Glutamatergic neuron (in vitro differentiated cells): Measurements from ENCODE around the gene RNPEPL1. TPM values are rescaled to one million over a fixed set of nuclear protein-coding genes. Genes with fewer than 3 reads are reported as not detected.

Experiments
- DNase-seq: peaks from one replicate; pipeline ENCODE4 v3.0.0; 2022
- H3K27ac Mint-ChIP-seq: one replicate; pipeline ENCODE4 v1.8.0; 2020; ENCODE audit warnings: mild to moderate bottlenecking, mixed read lengths, inconsistent platforms; ENCODE audit not compliant: unreplicated experiment
- H3K27me3 Mint-ChIP-seq: one replicate; pipeline ENCODE4 v1.8.0; 2020; ENCODE audit warnings: mild to moderate bottlenecking, moderate library complexity, mixed read lengths, inconsistent platforms; ENCODE audit not compliant: unreplicated experiment
- H3K36me3 Mint-ChIP-seq: one replicate; pipeline ENCODE4 v1.8.0; 2020; ENCODE audit warnings: mild to moderate bottlenecking, mixed read lengths, inconsistent platforms; ENCODE audit not compliant: unreplicated experiment
- H3K4me1 Mint-ChIP-seq: one replicate; pipeline ENCODE4 v1.8.0; 2020; ENCODE audit warnings: mild to moderate bottlenecking, low read depth, mixed read lengths, inconsistent platforms; ENCODE audit not compliant: unreplicated experiment
- H3K4me3 Mint-ChIP-seq: one replicate; pipeline ENCODE4 v1.8.0; 2020; ENCODE audit warnings: mild to moderate bottlenecking, mixed read lengths, inconsistent platforms; ENCODE audit not compliant: unreplicated experiment
- H3K9me3 Mint-ChIP-seq: one replicate; pipeline ENCODE4 v1.8.0; 2020; ENCODE audit warnings: mild to moderate bottlenecking, moderate library complexity, mixed read lengths, inconsistent platforms; ENCODE audit not compliant: unreplicated experiment
- total RNA-seq: library from RNA; stranded (reverse); fragmentation: NEBNext Ultra II Directional; extraction: Animal tissue kit (Norgen Biotek cat#: 25700); gene quantifications from one replicate; pipeline ENCODE4 v1.2.1, GENCODE V29; 2021; ENCODE audit not compliant: unreplicated experiment
- TF ChIP-seq, protein P1 (sequence below): fragments of 200-600 bp; sonication (generic); IDR thresholded peaks from one replicate; pipeline ENCODE4 v1.5.0; 2021; ENCODE audit not compliant: partially characterized antibody, unreplicated experiment

The RNPEPL1 gene
- total RNA-seq, 1 donor from 2014 or later: 20.9 TPM

- Mint-ChIP-seq H3K4me3 (peak overlapping the region; percentile 76), H3K4me1 (peaks cover 7% of the 10 kb centered on the region), H3K36me3 (peaks cover 4% of the 10 kb centered on the region), H3K27ac (no peak overlapping the region), H3K9me3 (peaks cover 10% of the 10 kb centered on the region), H3K27me3 (peaks cover 7% of the 10 kb centered on the region)
- TF ChIP-seq, protein P1, sequence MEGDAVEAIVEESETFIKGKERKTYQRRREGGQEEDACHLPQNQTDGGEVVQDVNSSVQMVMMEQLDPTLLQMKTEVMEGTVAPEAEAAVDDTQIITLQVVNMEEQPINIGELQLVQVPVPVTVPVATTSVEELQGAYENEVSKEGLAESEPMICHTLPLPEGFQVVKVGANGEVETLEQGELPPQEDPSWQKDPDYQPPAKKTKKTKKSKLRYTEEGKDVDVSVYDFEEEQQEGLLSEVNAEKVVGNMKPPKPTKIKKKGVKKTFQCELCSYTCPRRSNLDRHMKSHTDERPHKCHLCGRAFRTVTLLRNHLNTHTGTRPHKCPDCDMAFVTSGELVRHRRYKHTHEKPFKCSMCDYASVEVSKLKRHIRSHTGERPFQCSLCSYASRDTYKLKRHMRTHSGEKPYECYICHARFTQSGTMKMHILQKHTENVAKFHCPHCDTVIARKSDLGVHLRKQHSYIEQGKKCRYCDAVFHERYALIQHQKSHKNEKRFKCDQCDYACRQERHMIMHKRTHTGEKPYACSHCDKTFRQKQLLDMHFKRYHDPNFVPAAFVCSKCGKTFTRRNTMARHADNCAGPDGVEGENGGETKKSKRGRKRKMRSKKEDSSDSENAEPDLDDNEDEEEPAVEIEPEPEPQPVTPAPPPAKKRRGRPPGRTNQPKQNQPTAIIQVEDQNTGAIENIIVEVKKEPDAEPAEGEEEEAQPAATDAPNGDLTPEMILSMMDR: no peak
- DNase-seq: no peak
These were observed 10.0 kb upstream of the RNPEPL1 start for GRCh38 chr2:240558236-240558761.

- H3K9me3 Mint-ChIP-seq: peaks cover 13% of the 10 kb centered on the region
- H3K36me3 Mint-ChIP-seq: peaks cover 9% of the 10 kb centered on the region
- DNase-seq: no peak
- peaks cover 7% of the 10 kb centered on the region for H3K27me3 Mint-ChIP-seq
- H3K4me1 Mint-ChIP-seq: peaks cover 7% of the 10 kb centered on the region
- H3K27ac Mint-ChIP-seq: no peak overlapping the region
- H3K4me3 Mint-ChIP-seq: no peak overlapping the region
- TF ChIP-seq, protein P1: no peak
These were observed 9.0 kb upstream of the RNPEPL1 start for GRCh38 chr2:240559286-240559685.

DNA sequence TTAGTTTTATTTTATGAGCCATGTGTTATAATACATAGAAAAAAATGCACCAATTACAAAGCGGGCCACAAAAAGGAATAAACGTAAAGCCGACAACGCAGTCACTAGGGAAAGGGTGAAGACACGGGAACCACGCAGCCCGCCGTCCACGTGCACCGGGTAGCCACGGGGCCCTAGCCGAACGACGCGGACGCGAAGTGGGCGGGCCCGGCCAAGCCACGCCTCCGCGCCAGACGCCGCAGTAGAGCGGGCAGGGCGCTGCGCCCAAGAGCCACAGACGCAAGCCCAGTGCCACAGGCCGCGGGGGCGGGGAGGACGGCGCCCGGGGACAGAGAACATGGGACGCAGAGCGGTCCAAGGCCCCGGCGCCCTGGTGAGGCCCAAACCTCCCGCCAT lies 8.2 kb upstream of the RNPEPL1 start, which contains the start of gene DUSP28:
Gene DUSP28 (plus strand): TSS at position 274 of the 396 bp plus-strand sequence. CDS start 328 bp downstream, outside the sequence.
- peaks cover 10% of the 10 kb centered on the region for H3K27me3 Mint-ChIP-seq
- peak; percentile 90 for DNase-seq
- peaks cover 14% of the 10 kb centered on the region for H3K9me3 Mint-ChIP-seq
- TF ChIP-seq, protein P1: no peak
- H3K27ac Mint-ChIP-seq: peak within 1 kb of the TSS; percentile 77
- peak within 1 kb of the TSS; percentile 90 for H3K4me3 Mint-ChIP-seq
- H3K36me3 Mint-ChIP-seq: peaks cover 9% of the 10 kb centered on the region
- peaks cover 7% of the 10 kb centered on the region for H3K4me1 Mint-ChIP-seq

GRCh38 chr2:240560480-240561324 lies 7.6 kb upstream of the RNPEPL1 start:
- Mint-ChIP-seq H3K36me3 (peaks cover 9% of the 10 kb centered on the region), H3K27me3 (peaks cover 10% of the 10 kb centered on the region), H3K27ac (peak overlapping the region; percentile 77)

More at GRCh38 chr2:240560480-240561324, 7.6 kb upstream of the RNPEPL1 start:
- peak; percentile 100 for DNase-seq
- Mint-ChIP-seq H3K9me3 (peaks cover 14% of the 10 kb centered on the region), H3K4me3 (peak overlapping the region; percentile 82), H3K4me1 (peaks cover 7% of the 10 kb centered on the region)
- TF ChIP-seq, protein P1: no peak
